B cell (primary cell): ENCODE measurements around the gene KRTAP10-2. TPM values are rescaled to one million over a fixed set of nuclear protein-coding genes. Genes with fewer than 3 reads are reported as not detected.

Experiments used
- ATAC-seq: fragments of 200-7000 bp; cut with Tn5 transposase; one replicate; pipeline ENCODE4 v1.10.0; 2021; ENCODE audit warnings: low read depth, mild to moderate bottlenecking, moderate number of reproducible peaks, moderate library complexity
- CTCF ChIA-PET: fragments of 350-600 bp; sonication (Branson Sonifier 250); formaldehyde crosslinking; loops from one replicate; lab custom pipeline; 2021; ENCODE audit warnings: antibody characterized with exemption, inconsistent platforms; lab: Charles Lee
- POLR2A ChIA-PET: fragments of 350-600 bp; sonication (Branson Sonifier 250); formaldehyde crosslinking; loops from one replicate; lab custom pipeline; 2021; ENCODE audit warnings: antibody characterized with exemption; lab: Charles Lee
- DNase-seq: peaks from one replicate; pipeline ENCODE4 v3.0.0; 2013
- H2AFZ ChIP-seq: 2 replicates; pipeline ENCODE4 v1.6.1; 2012; ENCODE audit warnings: mild to moderate bottlenecking, low read depth, low read length; ENCODE audit not compliant: insufficient read depth, poor library complexity, severe bottlenecking
- H3K27ac ChIP-seq, 2 donors: 1 replicate in 1 of 2; 2 replicates in 1 of 2; pipeline ENCODE4 v1.5.1; 2012 to 2013; ENCODE audit warnings: low read length in 2 of 2, mild to moderate bottlenecking in 2 of 2, moderate library complexity in 1 of 2
- H3K27me3 ChIP-seq, 4 experiments: fragments of 200-600 bp in 1 of 4; sonication (generic) in 1 of 4; replicated peaks in 1 of 4; 1 replicate in 2 of 4; 2 replicates in 2 of 4; pipeline versions ENCODE4 v1.6.1 to v1.7.0; 2013 to 2016; ENCODE audit warnings: low read length in 3 of 4, mild to moderate bottlenecking in 2 of 4, mixed read lengths in 1 of 4, moderate library complexity in 1 of 4; ENCODE audit not compliant: insufficient read depth in 4 of 4, control insufficient read depth in 3 of 4; ENCODE audit errors: control extremely low read depth in 1 of 4
- H3K36me3 ChIP-seq, 2 experiments: replicated peaks in 1 of 2; 1 replicate in 1 of 2; 2 replicates in 1 of 2; pipeline versions ENCODE4 v1.6.1 to v1.7.1; 2013; ENCODE audit warnings: low read length in 1 of 2; ENCODE audit not compliant: insufficient read depth in 2 of 2, control insufficient read depth in 1 of 2; ENCODE audit errors: control extremely low read depth in 1 of 2, extremely low read depth in 1 of 2
- H3K4me1 ChIP-seq, 2 donors: fragments of 200-600 bp in 1 of 2; sonication (generic) in 1 of 2; 1 replicate in 1 of 2; 2 replicates in 1 of 2; pipeline versions ENCODE4 v1.5.1 to v1.6.1; 2013 to 2017; ENCODE audit warnings: low read length in 2 of 2; ENCODE audit not compliant: control insufficient read depth in 2 of 2, insufficient read depth in 2 of 2
- H3K4me2 ChIP-seq: replicated peaks from 2 replicates; pipeline ENCODE3; 2012; ENCODE audit warnings: mild to moderate bottlenecking, low read depth, low read length; ENCODE audit not compliant: poor library complexity, severe bottlenecking
- H3K4me3 ChIP-seq, 5 experiments: fragments of 200-600 bp in 1 of 5; sonication (generic) in 1 of 5; 1 replicate in 3 of 5; 2 replicates in 2 of 5; pipeline versions ENCODE4 v1.5.1 to v1.7.0; 2011 to 2016; ENCODE audit warnings: low read length in 4 of 5, mild to moderate bottlenecking in 4 of 5, low read depth in 2 of 5, control low read depth in 1 of 5, moderate library complexity in 1 of 5; ENCODE audit not compliant: insufficient read depth in 1 of 5; ENCODE audit errors: control extremely low read depth in 1 of 5, extremely low read depth in 1 of 5
- H3K79me2 ChIP-seq: fragments of 200-600 bp; sonication (generic); one replicate; pipeline ENCODE4 v1.6.0; 2016; ENCODE audit warnings: low read length; ENCODE audit not compliant: control insufficient read depth, insufficient read depth
- H3K9ac ChIP-seq: fragments of 200-600 bp; sonication (generic); 2 replicates; pipeline ENCODE4 v1.6.1; 2017; ENCODE audit warnings: mild to moderate bottlenecking, low read length, moderate library complexity
- H3K9me3 ChIP-seq, 3 donors: one replicate each; pipeline versions ENCODE4 v1.6.1 to v1.7.1; 2013; ENCODE audit warnings: low read length in 2 of 3; ENCODE audit not compliant: control insufficient read depth in 2 of 3, insufficient read depth in 1 of 3; ENCODE audit errors: control extremely low read depth in 1 of 3
- H4K20me1 ChIP-seq: 2 replicates; pipeline ENCODE4 v1.6.0; 2012; ENCODE audit warnings: mild to moderate bottlenecking, low read length; ENCODE audit not compliant: insufficient read depth, control insufficient read depth, poor library complexity, severe bottlenecking
- H3K27ac Mint-ChIP-seq: one replicate; pipeline ENCODE4 v1.8.0; 2021; ENCODE audit warnings: mixed read lengths
- H3K27me3 Mint-ChIP-seq: one replicate; pipeline ENCODE4 v1.8.0; 2021; ENCODE audit warnings: mixed read lengths
- H3K4me1 Mint-ChIP-seq: one replicate; pipeline ENCODE4 v1.8.0; 2021; ENCODE audit warnings: mixed read lengths
- H3K4me3 Mint-ChIP-seq: one replicate; pipeline ENCODE4 v1.8.0; 2021; ENCODE audit warnings: mixed read lengths
- H3K9me3 Mint-ChIP-seq: one replicate; pipeline ENCODE4 v1.8.0; 2022; ENCODE audit warnings: mixed read lengths; ENCODE audit not compliant: insufficient read depth
- CTCF ChIP-seq: fragments of 200-600 bp; IDR thresholded peaks from one replicate; pipeline ENCODE4 v1.8.0; 2022; ENCODE audit warnings: antibody characterized with exemption, mild to moderate bottlenecking
- EZH2 ChIP-seq: IDR thresholded peaks from 2 replicates; pipeline ENCODE4 v1.6.1; 2012; ENCODE audit warnings: borderline replicate concordance, low read depth, mild to moderate bottlenecking, moderate library complexity, low read length; ENCODE audit not compliant: insufficient read depth, poor library complexity, severe bottlenecking
- WGBS: methylation state at CpG from one replicate; pipeline ENCODE4 v1.1.5; 2013; ENCODE audit warnings: missing lambda C conversion rate; ENCODE audit not compliant: insufficient coverage; 5-methylcytosine and 5-hydroxymethylcytosine counted together
- intact Hi-C: fragments of 100-400 bp; cut with micrococcal nuclease; formaldehyde crosslinking; loops from one replicate; pipeline ENCODE4 v1.10.0; 2022
- polyA plus RNA-seq: library from polyadenylated mRNA; depleted of rRNA; stranded (reverse); fragments of >200 nt; gene quantifications from 2 replicates; pipeline ENCODE4 v1.2.3, GENCODE V29; 2012
- total RNA-seq, 2 donors: library from RNA; stranded (reverse); fragments of 120-200 nt in 1 of 2; gene quantifications; 1 replicate in 1 of 2; 2 replicates in 1 of 2; pipeline versions ENCODE4 v1.2.3 to v1.2.4, GENCODE V29; 2013 to 2022

Gene KRTAP10-2
- total and polyA plus RNA-seq, 2 donors (not counting 1 experiment from before 2014, with no cell fraction given): not detected

GRCh38 chr21:44526096-44526997 lies 25.0 kb downstream of the KRTAP10-2 start:
- intact Hi-C loops: no loop called here
- Histone ChIP-seq H3K9ac (no peak overlapping the region), H3K79me2 (no peaks in the 10 kb centered on the region), H3K4me1 (no peaks in the 10 kb centered on the region), H2AFZ (no peak overlapping the region), H3K36me3 (no peaks in the 10 kb centered on the region), H3K27ac (no peak overlapping the region), H3K4me2 (no peak overlapping the region), H3K9me3 (no peaks in the 10 kb centered on the region), H3K27me3 (peaks cover 0 to 2% (median 0%) of the 10 kb centered on the region in 4 experiments), H4K20me1 (no peaks in the 10 kb centered on the region), H3K4me3 (no peak overlapping the region)
- no peaks in the 10 kb centered on the region for H3K4me1 Mint-ChIP-seq
- POLR2A ChIA-PET: no interaction called here
- DNase-seq (no peak), ATAC-seq (no peak)
- H3K27ac Mint-ChIP-seq: no peak overlapping the region
- WGBS: 93% methylated on average over 8 of the region's 12 CpGs
- peaks cover 6% of the 10 kb centered on the region for H3K27me3 Mint-ChIP-seq
- no peaks in the 10 kb centered on the region for H3K9me3 Mint-ChIP-seq
- CTCF ChIA-PET: no interaction called here
- H3K4me3 Mint-ChIP-seq: no peak overlapping the region
- TF ChIP-seq CTCF: no peak
- TF ChIP-seq EZH2: no peak

GRCh38 chr21:44525391-44526095 lies 25.8 kb downstream of the KRTAP10-2 start:
- Histone ChIP-seq H3K36me3 (no peaks in the 10 kb centered on the region), H3K9me3 (no peaks in the 10 kb centered on the region), H4K20me1 (no peaks in the 10 kb centered on the region), H3K27me3 (peaks cover 0 to 3% (median 0%) of the 10 kb centered on the region in 4 experiments), H2AFZ (no peak overlapping the region), H3K27ac (no peak overlapping the region), H3K4me1 (no peaks in the 10 kb centered on the region), H3K9ac (no peak overlapping the region), H3K4me2 (no peak overlapping the region), H3K4me3 (no peak overlapping the region), H3K79me2 (no peaks in the 10 kb centered on the region)
- 92% methylated on average over 20 of the region's 20 CpGs for WGBS
- ChIA-PET CTCF (no interaction called here), POLR2A (no interaction called here)
- Mint-ChIP-seq H3K27me3 (peaks cover 7% of the 10 kb centered on the region), H3K9me3 (no peaks in the 10 kb centered on the region), H3K4me1 (no peaks in the 10 kb centered on the region), H3K4me3 (no peak overlapping the region), H3K27ac (no peak overlapping the region)
- ATAC-seq (no peak), DNase-seq (no peak)
- intact Hi-C loops: no loop called here
- no peak for TF ChIP-seq EZH2
- TF ChIP-seq CTCF: no peak
